ENCODE measurements around the gene PCED1B.

PCED1B gene

GRCh38 chr12:47236109-47236714, 156.8 kb downstream of the PCED1B start:
- TF ChIP-seq, protein P1, sequence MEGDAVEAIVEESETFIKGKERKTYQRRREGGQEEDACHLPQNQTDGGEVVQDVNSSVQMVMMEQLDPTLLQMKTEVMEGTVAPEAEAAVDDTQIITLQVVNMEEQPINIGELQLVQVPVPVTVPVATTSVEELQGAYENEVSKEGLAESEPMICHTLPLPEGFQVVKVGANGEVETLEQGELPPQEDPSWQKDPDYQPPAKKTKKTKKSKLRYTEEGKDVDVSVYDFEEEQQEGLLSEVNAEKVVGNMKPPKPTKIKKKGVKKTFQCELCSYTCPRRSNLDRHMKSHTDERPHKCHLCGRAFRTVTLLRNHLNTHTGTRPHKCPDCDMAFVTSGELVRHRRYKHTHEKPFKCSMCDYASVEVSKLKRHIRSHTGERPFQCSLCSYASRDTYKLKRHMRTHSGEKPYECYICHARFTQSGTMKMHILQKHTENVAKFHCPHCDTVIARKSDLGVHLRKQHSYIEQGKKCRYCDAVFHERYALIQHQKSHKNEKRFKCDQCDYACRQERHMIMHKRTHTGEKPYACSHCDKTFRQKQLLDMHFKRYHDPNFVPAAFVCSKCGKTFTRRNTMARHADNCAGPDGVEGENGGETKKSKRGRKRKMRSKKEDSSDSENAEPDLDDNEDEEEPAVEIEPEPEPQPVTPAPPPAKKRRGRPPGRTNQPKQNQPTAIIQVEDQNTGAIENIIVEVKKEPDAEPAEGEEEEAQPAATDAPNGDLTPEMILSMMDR (IDR thresholded peaks at IDR 0.05): no peak

- TF ChIP-seq, protein P1 (IDR thresholded peaks at IDR 0.05): no peak
Observed at GRCh38 chr12:47237751-47238211, 158.4 kb downstream of the PCED1B start.

DNA sequence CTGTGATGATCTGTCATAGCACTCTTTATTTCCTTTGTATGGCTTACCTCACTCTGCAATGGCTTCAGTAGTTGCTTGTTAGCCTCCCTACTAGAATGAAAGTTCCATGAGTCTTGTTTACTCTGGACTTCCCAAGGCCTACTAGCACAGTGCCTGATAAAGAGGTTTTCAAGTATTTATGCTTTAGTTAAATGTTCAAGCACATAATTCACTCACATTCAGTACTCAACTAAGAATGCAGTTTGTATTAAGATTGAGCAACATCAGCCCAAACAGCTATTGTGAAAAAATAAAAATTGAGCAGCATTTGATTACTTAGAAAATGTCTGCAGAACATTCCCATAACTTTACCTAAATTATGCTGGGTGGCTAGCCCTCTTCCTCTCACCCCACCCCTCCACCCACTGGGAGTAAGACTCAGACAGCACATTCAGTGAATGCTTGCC, 159.3 kb downstream of the PCED1B start:
- TF ChIP-seq, protein P1 (IDR thresholded peaks at IDR 0.05): no peak

GRCh38 chr12:47242426-47242825, 163.0 kb downstream of the PCED1B start:
- TF ChIP-seq, protein P1 (IDR thresholded peaks at IDR 0.05): no peak

DNA sequence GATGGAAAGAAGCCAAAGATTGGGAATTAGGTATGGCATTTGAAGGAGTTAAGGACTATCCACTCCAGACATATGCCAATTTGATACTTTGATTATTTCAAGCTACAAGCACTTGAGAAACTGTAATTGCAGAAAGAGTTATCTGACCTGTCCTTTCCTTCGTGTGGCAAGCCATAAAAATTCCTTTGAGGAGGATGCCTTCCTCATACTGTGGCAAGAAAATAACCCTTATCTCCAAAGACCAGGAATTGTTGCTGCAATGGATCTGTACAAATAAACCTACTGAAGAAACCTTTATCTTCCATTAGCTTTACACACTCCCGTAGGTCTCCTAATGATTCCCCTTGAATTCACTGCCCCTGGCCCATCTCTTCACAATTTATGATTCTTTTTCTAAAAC, 165.4 kb downstream of the PCED1B start:
- TF ChIP-seq, protein P1 (IDR thresholded peaks at IDR 0.05): no peak

GRCh38 chr12:47245623-47246022, 166.2 kb downstream of the PCED1B start:
- TF ChIP-seq, protein P1 (IDR thresholded peaks at IDR 0.05): no peak

DNA sequence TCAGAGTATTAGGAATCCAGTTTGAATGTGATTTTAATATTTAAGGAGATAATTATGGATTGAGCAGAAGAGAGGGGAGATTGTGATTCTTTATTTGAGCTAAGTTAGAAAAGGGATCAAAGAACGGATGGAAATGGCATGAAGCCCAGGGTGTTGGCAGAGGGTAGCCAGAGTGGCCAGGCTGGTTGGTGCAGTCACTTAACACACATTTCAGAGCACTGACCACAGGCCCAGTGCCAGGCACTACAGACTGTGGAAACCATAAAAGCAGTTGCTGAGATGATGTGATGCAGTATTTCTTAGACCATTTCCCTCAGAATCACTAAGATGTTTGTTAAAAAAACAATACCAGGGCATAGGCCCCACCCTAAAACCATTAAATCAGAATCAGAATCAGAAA, 168.0 kb downstream of the PCED1B start:
- TF ChIP-seq, protein P1 (IDR thresholded peaks at IDR 0.05): no peak

DNA sequence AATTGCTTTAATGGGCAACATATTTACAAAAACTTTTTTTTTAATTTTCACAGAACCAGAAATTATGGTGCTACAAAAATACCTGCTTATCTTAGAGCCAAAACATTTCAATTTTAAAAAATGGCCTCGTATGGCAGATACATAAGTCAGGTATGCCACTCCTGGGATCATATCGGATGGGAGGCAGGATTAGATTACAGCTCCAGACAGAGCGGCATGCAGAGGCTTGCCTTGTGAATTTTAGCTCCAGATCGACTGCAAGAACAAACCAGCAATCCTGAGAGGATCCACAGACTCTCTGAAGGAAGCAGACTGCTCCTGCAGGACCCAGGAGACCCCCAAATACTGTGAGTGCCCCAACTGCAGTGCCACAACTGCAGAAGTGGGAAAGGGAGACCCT, 169.7 kb downstream of the PCED1B start:
- TF ChIP-seq, protein P1 (IDR thresholded peaks at IDR 0.05): no peak
